GM18861 (cell line): Measurements from ENCODE around the gene ADAM12.
"Not testable (repeated sequence)": the region's sequence is repeated elsewhere in the genome, so short reads cannot be mapped to it uniquely, and the experiment has no call there.

Experiments used
- ATAC-seq: cut with Tn5 transposase; IDR thresholded peaks from one replicate; pipeline ENCODE4 v1.9.1; 2021; ENCODE audit not compliant: unreplicated experiment

The ADAM12 gene

GRCh38 chr10:126186766-126187165, 201.5 kb downstream of the ADAM12 start:
- no peak for ATAC-seq

DNA sequence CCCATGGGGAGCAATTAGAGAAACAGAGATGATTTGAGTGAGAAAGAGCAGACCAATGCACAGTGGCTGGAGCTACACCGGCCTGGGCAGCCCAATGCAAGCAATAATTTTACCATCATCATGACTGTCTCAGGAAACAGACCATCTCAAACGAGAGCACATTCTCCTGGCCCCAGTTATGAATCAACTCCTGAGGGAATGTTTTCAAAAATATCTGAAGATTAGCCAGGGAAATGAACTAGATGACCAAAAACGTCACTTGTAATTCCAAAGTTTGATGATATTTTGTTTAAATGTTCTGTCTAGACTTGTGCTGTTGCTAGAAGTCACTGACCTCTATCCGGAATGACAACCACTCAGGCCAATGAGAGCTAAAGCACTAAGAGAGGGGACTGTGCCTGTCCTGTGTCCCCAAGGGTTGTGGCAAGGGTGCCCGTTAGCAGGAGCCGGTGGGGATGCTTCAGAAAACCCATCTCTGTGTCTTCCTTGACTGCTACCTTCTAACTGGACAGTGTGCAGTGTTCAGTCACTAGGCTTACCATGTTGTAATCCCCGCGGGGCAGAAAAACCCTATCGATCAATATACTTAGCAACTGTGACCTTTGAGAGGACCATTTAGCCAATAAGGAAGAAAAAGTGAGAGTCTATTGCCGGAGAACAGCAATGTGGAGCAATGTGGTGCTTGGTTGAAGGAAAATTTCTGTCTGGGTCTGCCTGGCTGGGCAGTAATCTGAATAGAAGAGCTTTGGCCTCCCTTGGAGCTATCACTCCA, 202.4 kb downstream of the ADAM12 start:
- no peak for ATAC-seq

DNA sequence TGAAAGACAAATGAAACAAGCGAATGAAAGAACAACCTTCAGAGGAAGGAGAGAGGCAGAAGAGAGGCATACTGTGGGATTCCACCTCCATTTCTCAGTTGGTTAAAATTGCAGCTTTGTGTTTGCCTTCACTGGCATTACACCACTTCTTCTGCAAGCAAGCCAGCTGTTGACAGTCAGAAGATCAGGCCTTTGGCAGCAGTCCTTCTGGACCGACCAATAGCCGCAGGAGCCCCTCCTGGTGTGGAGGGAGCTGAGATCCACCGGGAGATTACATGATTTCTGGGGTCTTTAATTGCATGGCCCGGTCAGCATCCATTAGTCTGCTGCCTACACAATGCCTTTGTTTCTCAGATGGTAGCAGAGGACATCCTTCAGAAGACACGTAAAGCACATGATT, 206.7 kb downstream of the ADAM12 start:
- ATAC-seq: no peak

GRCh38 chr10:126179637-126180036, 208.6 kb downstream of the ADAM12 start:
- no peak for ATAC-seq

DNA sequence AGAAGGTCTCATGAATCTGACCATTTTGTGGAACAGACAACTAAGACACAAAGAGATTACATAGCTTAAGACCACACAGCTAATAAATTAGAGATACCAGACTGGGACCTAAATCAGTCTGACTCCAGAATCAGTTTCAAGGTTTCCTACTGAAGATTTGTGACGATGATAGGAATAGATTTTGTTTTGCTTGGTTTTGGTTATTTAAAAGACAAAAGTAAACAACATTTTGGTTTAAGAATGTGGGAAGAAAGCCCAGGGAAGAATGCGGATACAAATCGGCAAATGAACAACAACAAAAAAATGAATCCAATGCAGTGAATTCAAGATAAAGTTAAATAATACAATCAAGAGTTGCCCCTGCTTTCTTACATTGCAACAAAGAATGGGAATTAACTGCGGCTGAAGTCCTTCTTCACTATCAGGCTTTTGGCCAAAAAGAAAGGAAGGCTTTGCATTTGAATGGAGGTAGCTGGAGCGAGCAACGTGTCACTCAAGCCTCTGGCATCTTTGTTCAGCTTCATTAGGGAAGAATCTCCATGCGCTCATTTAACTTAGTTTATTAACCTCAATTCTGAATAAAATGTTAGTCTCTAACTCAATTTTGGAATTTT, 210.8 kb downstream of the ADAM12 start:
- no peak for ATAC-seq

DNA sequence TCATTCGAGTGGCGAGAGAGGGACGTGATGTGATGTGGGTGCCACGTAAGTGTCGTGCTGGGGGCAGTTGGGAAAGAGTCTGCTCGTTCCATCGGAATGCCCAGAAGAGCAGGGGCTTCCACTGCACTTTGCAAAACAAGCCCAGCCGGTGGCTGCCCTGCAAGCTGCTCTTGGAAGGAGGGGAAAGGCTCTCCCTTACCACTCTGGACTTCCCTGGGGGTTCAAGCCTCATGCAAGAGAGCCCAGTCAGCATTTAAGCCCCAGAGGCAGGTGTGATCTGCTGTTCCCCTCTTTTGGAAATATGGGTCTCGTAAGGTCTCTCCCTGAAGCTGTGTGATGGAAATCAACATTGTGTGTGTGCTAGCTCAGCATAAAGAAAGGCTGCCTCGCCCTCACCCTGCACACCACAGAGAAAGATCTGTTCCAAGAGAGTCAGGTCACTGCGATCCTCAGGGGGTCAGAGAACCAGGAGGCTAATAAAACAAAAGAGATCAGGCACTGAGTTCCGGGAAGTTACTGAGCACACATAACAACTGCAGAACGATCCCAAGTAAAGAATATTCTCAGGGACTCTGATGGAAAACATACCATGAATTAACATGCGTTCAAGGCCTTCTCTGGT, 212.5 kb downstream of the ADAM12 start:
- ATAC-seq: no peak

DNA sequence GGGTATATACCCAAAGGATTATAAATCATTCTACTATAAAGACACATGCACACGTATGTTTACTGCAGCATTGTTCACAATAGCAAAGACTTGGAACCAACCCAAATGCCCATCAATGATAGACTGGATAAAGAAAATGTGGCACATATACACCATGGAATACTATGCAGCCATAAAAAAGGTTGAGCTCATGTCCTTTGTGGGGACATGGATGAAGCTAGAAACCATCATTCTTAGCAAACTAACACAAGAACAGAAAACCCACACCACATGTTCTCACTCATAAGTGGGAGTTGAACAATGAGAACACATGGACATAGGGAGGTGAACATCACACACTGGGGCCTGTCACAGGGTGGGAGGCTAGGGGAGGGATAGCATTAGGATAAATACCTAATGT, 215.5 kb downstream of the ADAM12 start:
- not testable (repeated sequence) for ATAC-seq

- ATAC-seq: no peak
Observed at GRCh38 chr10:126171555-126171954, 216.7 kb downstream of the ADAM12 start.

DNA sequence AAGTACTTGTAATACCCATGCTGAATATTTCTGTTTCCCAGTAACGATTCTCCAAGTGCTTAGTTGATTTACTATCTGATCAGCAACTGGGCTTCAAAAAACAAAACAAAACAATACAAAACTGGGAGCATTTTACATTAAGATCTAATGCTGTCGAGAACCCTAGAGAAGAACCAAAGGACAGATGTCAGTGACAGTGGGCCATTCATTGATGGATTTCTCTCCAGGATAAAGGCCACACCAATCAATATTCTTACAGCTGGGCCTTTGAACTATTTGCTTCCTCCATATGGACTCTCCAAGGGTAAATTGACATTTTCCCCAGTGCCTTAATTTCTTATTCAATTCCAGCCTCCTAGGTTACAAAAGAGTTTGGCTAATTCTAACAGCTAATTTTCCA, 217.5 kb downstream of the ADAM12 start:
- no peak for ATAC-seq

DNA sequence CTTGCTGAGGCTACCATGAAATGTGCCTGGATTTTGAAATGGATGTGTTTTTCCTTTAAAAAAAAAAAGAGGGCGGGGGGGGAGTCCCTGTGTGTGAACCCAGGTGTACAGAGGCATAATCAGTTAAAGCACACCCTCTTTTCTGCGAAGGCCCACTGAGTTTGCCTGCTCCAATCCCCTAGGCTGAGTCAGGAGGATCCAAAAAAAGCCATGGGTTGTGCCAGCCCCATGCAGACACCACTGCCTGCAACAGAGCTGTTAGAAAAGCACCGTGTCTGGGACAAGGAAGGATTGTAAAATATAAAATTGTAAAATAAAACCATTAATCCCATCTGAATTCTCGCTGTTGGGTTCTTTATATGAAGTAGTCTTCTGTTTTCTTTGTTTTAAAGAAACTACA, 217.9 kb downstream of the ADAM12 start:
- no peak for ATAC-seq

DNA sequence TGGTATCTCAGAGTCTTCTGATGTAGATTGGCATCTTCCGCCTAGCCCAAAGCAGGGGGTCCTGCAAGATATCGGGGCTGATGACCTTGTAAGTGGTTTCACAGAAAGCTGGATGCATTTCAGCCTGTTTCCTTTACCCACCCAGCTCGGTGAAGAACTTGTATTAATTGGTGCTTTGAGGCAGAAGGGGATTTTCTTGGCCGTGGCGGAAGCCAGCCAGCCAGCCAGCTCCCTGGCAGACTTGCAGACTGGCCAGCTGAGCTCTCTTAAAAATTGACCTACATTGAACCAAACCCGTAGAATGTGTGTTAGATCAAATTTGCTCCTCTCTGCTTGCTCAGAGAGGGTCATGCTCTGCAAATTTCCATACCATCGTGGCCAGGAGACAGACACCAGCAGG, 218.4 kb downstream of the ADAM12 start:
- ATAC-seq: no peak

- ATAC-seq: no peak
Observed at GRCh38 chr10:126166797-126167196, 221.5 kb downstream of the ADAM12 start.

- no peak for ATAC-seq
Observed at GRCh38 chr10:126165874-126166273, 222.4 kb downstream of the ADAM12 start.

GRCh38 chr10:126163506-126163905, 224.8 kb downstream of the ADAM12 start:
- no peak for ATAC-seq

GRCh38 chr10:126161691-126162090, 226.6 kb downstream of the ADAM12 start:
- no peak for ATAC-seq

GRCh38 chr10:126160971-126161630, 227.2 kb downstream of the ADAM12 start:
- no peak for ATAC-seq

DNA sequence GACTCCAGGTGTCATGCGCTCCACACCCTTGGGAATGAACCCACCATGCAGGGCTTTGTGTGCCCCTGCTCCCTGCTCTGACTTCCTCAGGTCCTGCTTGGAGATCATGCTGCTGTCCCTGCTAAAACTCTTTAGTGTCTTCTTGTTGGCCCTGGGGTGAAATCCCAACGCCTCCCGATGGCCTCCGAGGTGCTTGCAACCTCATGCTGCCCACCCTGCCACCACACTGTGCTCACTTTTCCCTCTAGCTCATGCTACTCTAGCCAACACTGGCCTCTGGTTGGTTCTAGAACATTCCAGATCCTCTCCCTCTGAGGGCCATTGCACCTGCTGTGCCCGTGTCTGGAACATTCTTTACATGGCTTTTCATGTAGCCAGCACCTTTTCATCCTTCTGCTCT, 227.7 kb downstream of the ADAM12 start:
- no peak for ATAC-seq

DNA sequence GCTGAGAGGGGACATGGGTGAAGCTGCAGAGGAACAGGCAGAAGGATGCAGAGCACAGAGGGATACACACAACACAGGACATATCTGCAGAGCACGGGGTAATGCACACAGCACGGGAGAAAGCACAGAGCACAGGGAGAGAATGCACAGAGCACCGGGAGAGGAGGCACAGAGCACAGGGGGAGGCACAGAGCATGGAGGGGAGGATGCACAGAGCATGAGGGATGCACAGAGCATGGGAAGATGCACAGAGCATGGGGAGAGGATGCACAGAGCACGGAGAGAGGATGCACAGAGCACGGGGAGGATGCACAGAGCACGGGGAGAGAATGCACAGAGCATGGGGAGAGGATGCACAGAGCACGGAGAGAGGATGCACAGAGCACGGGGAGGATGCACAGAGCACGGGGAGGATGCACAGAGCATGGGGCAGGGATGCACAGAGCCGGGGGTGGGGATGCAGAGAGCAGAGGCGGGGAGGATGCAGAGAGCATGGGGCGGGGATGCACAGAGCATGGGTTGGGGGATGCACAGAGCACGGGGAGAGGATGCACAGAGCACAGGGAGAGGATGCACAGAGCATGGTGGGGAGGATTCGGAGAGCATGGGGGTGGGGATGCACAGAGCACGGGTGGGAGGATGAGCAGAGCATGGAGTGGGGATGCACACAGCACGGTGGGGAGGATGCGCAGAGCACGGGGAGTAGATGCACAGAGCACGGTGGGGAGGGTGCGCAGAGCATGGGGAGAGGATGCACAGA, 230.0 kb downstream of the ADAM12 start:
- ATAC-seq: no peak

- ATAC-seq: no peak
Observed at GRCh38 chr10:126157189-126157588, 231.1 kb downstream of the ADAM12 start.

GRCh38 chr10:126156503-126156902, 231.8 kb downstream of the ADAM12 start:
- ATAC-seq: no peak

DNA sequence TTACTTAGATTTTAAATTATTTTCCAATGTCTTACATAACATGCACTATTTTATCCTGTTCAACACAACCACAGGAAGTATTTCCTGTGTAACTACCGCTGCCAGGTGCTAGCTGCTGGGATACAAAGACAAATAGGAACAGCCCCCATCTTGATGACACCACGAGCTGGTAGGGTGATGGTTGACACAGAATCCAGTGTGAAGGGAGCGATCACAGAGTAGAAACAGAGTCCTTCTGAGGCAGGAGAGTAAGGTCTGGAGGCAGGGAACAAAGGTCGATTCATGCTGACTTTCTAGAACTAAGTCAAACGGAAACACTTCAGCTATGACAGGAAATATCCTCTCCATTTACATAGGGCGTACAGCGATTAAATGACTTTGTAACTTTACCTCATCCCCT, 232.3 kb downstream of the ADAM12 start:
- no peak for ATAC-seq
